GM23248 (cell line): ENCODE results near the gene RASGEF1B. TPM values are rescaled to one million over a fixed set of nuclear protein-coding genes. Genes with fewer than 3 reads are reported as not detected.
A peak's percentile ranks its signal among the peaks of the same experiment; 100 is the strongest.
"Not testable (repeated sequence)": the region's sequence is repeated elsewhere in the genome, so short reads cannot be mapped to it uniquely, and the experiment has no call there.

Experiments used
- DNase-seq: peaks from one replicate; pipeline ENCODE4 v3.0.0-alpha.2; 2015
- H2AFZ ChIP-seq: fragments of 200-600 bp; sonication (generic); 2 replicates; pipeline ENCODE4 v1.6.1; 2016; ENCODE audit warnings: antibody characterized with exemption
- H3F3A ChIP-seq: fragments of 200-600 bp; sonication (generic); 2 replicates; pipeline ENCODE4 v1.6.1; 2016; ENCODE audit warnings: mild to moderate bottlenecking, antibody characterized with exemption, mixed run types; ENCODE audit not compliant: insufficient read depth
- H3K27ac ChIP-seq: fragments of 200-600 bp; sonication (generic); 2 replicates; pipeline ENCODE4 v1.5.1; 2016; ENCODE audit warnings: mild to moderate bottlenecking
- H3K27me3 ChIP-seq: fragments of 200-600 bp; sonication (generic); replicated peaks from 2 replicates; pipeline ENCODE4 v1.6.1; 2016; ENCODE audit warnings: mild to moderate bottlenecking; ENCODE audit not compliant: insufficient read depth
- H3K36me3 ChIP-seq: fragments of 200-600 bp; sonication (generic); 2 replicates; pipeline ENCODE4 v1.6.1; 2016; ENCODE audit warnings: low read depth, mild to moderate bottlenecking
- H3K4me1 ChIP-seq: fragments of 200-600 bp; sonication (generic); 2 replicates; pipeline ENCODE4 v1.6.1; 2016; ENCODE audit warnings: mild to moderate bottlenecking; ENCODE audit not compliant: insufficient read depth
- H3K4me2 ChIP-seq: fragments of 200-600 bp; sonication (generic); one replicate; pipeline ENCODE4 v1.6.1; 2016; ENCODE audit warnings: mild to moderate bottlenecking; ENCODE audit not compliant: unreplicated experiment
- H3K4me3 ChIP-seq: fragments of 200-600 bp; sonication (generic); 2 replicates; pipeline ENCODE4 v1.5.1; 2016; ENCODE audit warnings: mild to moderate bottlenecking
- H3K79me2 ChIP-seq: fragments of 200-600 bp; sonication (generic); 2 replicates; pipeline ENCODE4 v1.6.1; 2016; ENCODE audit warnings: mild to moderate bottlenecking; ENCODE audit not compliant: insufficient read depth
- H3K9ac ChIP-seq: fragments of 200-600 bp; sonication (generic); 2 replicates; pipeline ENCODE4 v1.6.1; 2016; ENCODE audit warnings: mild to moderate bottlenecking
- H3K9me2 ChIP-seq: fragments of 200-600 bp; sonication (generic); 2 replicates; pipeline ENCODE4 v1.6.1; 2016; ENCODE audit warnings: mixed run types, mild to moderate bottlenecking, moderate library complexity; ENCODE audit not compliant: insufficient read depth
- H3K9me3 ChIP-seq: fragments of 200-600 bp; sonication (generic); one replicate; pipeline ENCODE4 v1.6.1; 2017; ENCODE audit warnings: low read depth
- H4K20me1 ChIP-seq: fragments of 200-600 bp; sonication (generic); 2 replicates; pipeline ENCODE4 v1.6.0; 2016; ENCODE audit not compliant: insufficient read depth
- EZH2 ChIP-seq: fragments of 200-600 bp; sonication (generic); IDR thresholded peaks from 2 replicates; pipeline ENCODE4 v1.6.1; 2018; ENCODE audit warnings: antibody characterized with exemption, mild to moderate bottlenecking; ENCODE audit not compliant: insufficient read depth, poor library complexity, severe bottlenecking
- EZH2phosphoT487 ChIP-seq: fragments of 200-600 bp; sonication (generic); IDR thresholded peaks from 2 replicates; pipeline ENCODE4 v1.6.1; 2018; ENCODE audit warnings: antibody characterized with exemption, moderate library complexity, mild to moderate bottlenecking, low read depth; ENCODE audit not compliant: insufficient read depth
- WGBS, 2 experiments: methylation state at CpG; one replicate each; pipeline ENCODE4 v1.1.6; 2015 to 2017; ENCODE audit warnings: low lambda C conversion rate in 2 of 2, low coverage in 1 of 2; ENCODE audit errors: missing lambda C conversion rate in 2 of 2; 5-methylcytosine and 5-hydroxymethylcytosine counted together
- in situ Hi-C: fragments of 300-500 bp; cut with MboI; formaldehyde crosslinking; loops from 2 replicates; pipeline ENCODE4 v1.15.0; 2020
- polyA plus RNA-seq: library from polyadenylated mRNA; unstranded; fragments of >200 nt; fragmentation: Nextera tagmentation; extraction: Ambion mirVana; gene quantifications from 2 replicates; pipeline ENCODE4 v1.2.1, GENCODE V29; 2016
- total RNA-seq: library from RNA; depleted of rRNA; stranded (reverse); fragments of >200 nt; shearing (Covaris generic); gene quantifications from 2 replicates; pipeline ENCODE4 v1.2.3, GENCODE V29; 2014

The RASGEF1B gene
- total and polyA plus RNA-seq, 2 experiments from 2014 or later, result 0.09 TPM; not detected in 1

DNA sequence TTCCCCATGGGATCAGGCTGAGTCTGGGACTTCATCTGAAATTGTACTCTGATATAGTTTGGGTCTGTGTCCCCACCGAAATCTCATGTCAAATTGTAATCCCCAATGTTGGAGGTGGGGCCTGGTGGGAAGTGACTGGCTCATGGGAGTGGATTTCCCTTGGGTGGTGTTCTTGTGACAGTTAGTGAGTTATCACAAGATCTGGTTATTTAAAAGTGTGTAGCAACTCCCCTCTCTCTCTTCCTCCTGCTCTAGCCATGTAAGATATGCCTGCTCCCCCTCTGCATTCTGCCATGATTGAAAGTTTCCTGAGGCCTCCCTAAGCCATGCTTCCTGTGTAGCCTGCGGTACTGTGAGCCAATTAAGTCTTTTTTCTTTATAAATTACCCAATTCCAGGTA, 61.0 kb downstream of the RASGEF1B start:
- TF ChIP-seq EZH2 (no peak), EZH2phosphoT487 (no peak)
- Histone ChIP-seq H3K27me3 (peaks cover 4% of the 10 kb centered on the region), H3F3A (no peaks in the 10 kb centered on the region), H3K9me3 (no peaks in the 10 kb centered on the region), H4K20me1 (no peaks in the 10 kb centered on the region), H3K4me2 (no peak overlapping the region), H3K9me2 (no peaks in the 10 kb centered on the region), H3K4me1 (no peaks in the 10 kb centered on the region), H3K9ac (no peak overlapping the region), H3K79me2 (no peaks in the 10 kb centered on the region), H3K27ac (no peak overlapping the region), H3K4me3 (no peak overlapping the region), H2AFZ (no peak overlapping the region), H3K36me3 (no peaks in the 10 kb centered on the region)
- in situ Hi-C loops, result no loop called here
- 56 to 66% methylated on average over 2 of the region's 2 CpGs for WGBS, 2 experiments
- DNase-seq, result no peak

DNA sequence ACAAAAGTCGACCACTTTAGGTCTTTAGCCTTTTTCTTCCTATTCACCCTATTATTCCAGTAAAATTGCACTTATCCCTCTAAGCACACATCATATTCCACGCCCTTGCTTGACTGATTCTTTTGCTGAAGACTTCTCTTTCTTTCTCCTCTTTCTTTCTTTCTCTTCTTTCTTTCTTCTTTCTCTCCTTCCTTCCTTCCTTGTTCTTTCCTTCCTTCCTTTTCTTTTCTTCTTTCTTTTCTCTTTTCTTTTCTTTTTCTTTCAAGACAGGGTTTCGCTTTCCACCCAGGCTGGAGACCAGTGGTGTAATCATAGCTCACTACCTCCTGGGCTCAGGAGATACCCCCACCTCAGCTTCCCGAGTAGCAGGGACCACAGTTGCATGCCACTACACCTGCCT, 61.9 kb downstream of the RASGEF1B start:
- H3K9me2 ChIP-seq, result no peaks in the 10 kb centered on the region
- no peaks in the 10 kb centered on the region for H4K20me1 ChIP-seq
- no peak for DNase-seq
- no peaks in the 10 kb centered on the region for H3K4me1 ChIP-seq
- in situ Hi-C loops, result no loop called here
- H3K79me2 ChIP-seq, result no peaks in the 10 kb centered on the region
- H3K9me3 ChIP-seq, result no peaks in the 10 kb centered on the region
- H3F3A ChIP-seq, result no peaks in the 10 kb centered on the region
- H3K27me3 ChIP-seq, result peaks cover 4% of the 10 kb centered on the region
- H3K4me2 ChIP-seq, result no peak overlapping the region
- H2AFZ ChIP-seq, result no peak overlapping the region
- TF ChIP-seq EZH2phosphoT487 (no peak), EZH2 (no peak)
- H3K9ac ChIP-seq, result no peak overlapping the region
- no peak overlapping the region for H3K4me3 ChIP-seq
- WGBS, 2 experiments, result 41 to 47% methylated on average over 4 of the region's 4 CpGs
- no peak overlapping the region for H3K27ac ChIP-seq
- no peaks in the 10 kb centered on the region for H3K36me3 ChIP-seq

DNA sequence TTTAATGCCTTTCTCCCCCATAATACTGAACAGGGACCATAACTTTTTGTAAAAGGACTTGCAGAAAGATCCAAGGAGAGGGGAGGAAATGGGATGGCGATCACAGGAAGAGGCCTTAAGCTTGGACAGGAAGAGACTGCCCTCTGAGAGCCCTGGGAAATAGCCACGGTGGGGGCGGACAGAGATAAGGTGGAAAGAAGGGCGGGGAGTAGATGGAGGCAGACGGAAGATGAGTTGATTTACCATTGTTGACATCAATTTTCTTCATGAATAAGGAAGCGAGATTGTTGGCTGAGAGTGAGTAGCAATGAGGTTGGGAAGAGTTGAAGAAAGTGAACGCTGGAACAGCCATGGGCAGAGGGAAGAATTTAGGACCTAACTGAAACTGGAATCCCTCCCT, 63.4 kb downstream of the RASGEF1B start:
- H3K27ac ChIP-seq, result no peak overlapping the region
- DNase-seq, result no peak
- H2AFZ ChIP-seq, result no peak overlapping the region
- TF ChIP-seq EZH2, result no peak
- no peak for TF ChIP-seq EZH2phosphoT487
- no peaks in the 10 kb centered on the region for H3F3A ChIP-seq
- peaks cover 4% of the 10 kb centered on the region for H3K27me3 ChIP-seq
- H3K4me3 ChIP-seq, result no peak overlapping the region
- H3K4me2 ChIP-seq, result no peak overlapping the region
- in situ Hi-C loops, result no loop called here
- no peaks in the 10 kb centered on the region for H3K9me3 ChIP-seq
- H4K20me1 ChIP-seq, result no peaks in the 10 kb centered on the region
- H3K9ac ChIP-seq, result no peak overlapping the region
- H3K4me1 ChIP-seq, result no peaks in the 10 kb centered on the region
- H3K79me2 ChIP-seq, result no peaks in the 10 kb centered on the region
- no peaks in the 10 kb centered on the region for H3K9me2 ChIP-seq
- no peaks in the 10 kb centered on the region for H3K36me3 ChIP-seq
- WGBS, 2 experiments, result 68 to 73% methylated on average over 7 of the region's 7 CpGs

DNA sequence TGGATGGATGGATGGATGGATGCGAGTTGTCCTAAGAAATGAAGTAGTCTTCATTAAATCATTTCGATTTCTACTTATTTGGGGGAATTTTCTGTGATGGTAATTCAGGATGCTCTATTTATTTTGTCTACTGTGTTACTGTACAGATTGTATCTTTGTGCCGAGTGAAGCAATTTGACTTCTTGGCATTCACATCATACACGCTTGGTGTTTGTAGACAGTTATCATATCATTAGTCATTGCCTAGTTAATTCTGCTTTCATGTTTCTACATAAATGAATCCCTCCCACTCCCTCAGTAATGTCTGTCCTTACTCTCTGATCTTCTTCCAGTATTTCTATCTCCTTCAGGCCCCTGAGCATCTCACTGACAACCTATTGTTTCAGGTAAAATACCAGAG, 64.0 kb downstream of the RASGEF1B start:
- no peaks in the 10 kb centered on the region for H3K4me1 ChIP-seq
- no peaks in the 10 kb centered on the region for H3F3A ChIP-seq
- no peaks in the 10 kb centered on the region for H3K36me3 ChIP-seq
- H3K9ac ChIP-seq, result no peak overlapping the region
- no peak overlapping the region for H3K4me2 ChIP-seq
- WGBS, 2 experiments, result 78 to 79% methylated on average over 4 of the region's 4 CpGs
- no peak for TF ChIP-seq EZH2
- no peaks in the 10 kb centered on the region for H3K9me2 ChIP-seq
- in situ Hi-C loops, result no loop called here
- no peaks in the 10 kb centered on the region for H3K9me3 ChIP-seq
- H4K20me1 ChIP-seq, result no peaks in the 10 kb centered on the region
- DNase-seq, result no peak
- peaks cover 3% of the 10 kb centered on the region for H3K27me3 ChIP-seq
- H3K27ac ChIP-seq, result no peak overlapping the region
- no peak overlapping the region for H2AFZ ChIP-seq
- H3K79me2 ChIP-seq, result no peaks in the 10 kb centered on the region
- no peak overlapping the region for H3K4me3 ChIP-seq

DNA sequence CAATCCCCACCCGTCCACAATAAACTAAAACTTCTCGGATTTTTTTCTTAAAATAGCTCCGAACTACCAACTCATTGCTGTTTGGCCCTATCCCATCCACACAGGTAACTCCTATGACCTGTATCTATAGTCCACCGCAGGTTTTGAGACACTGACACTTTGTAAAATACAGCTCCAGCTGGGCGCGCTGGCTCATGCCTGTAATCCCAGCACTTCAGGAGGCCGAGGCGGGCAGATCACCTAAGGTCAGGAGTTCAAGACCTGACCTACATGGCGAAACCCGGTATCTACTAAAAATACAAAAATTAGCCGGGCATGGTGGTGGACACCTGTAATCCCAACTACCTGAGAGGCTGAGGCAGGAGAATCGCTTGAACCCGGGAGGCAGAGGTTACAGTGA, 65.2 kb downstream of the RASGEF1B start:
- Histone ChIP-seq H3K4me2 (peak overlapping the region; percentile 81), H2AFZ (peak overlapping the region; percentile 67)
- H3K36me3 ChIP-seq, H3K79me2 ChIP-seq, H3K9me2 ChIP-seq, H3K4me1 ChIP-seq, in situ Hi-C loops, H3K27ac ChIP-seq, H3K9me3 ChIP-seq, H3K4me3 ChIP-seq, H3K27me3 ChIP-seq, H3K9ac ChIP-seq, H4K20me1 ChIP-seq, DNase-seq, H3F3A ChIP-seq: not testable (repeated sequence)
- 59 to 62% methylated on average over 13 of the region's 13 CpGs for WGBS, 2 experiments
